ENCODE results near the gene TTC9C. TPM values are rescaled to one million over a fixed set of nuclear protein-coding genes. Genes with fewer than 3 reads are reported as not detected.

TTC9C gene, protein sequence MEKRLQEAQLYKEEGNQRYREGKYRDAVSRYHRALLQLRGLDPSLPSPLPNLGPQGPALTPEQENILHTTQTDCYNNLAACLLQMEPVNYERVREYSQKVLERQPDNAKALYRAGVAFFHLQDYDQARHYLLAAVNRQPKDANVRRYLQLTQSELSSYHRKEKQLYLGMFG
- 33.3 TPM for total RNA-seq (2021; ENCODE audit: unreplicated experiment)
- polyA plus RNA-seq (2012): 32.5 and 39.7 TPM in 2 replicates
- percentile 73 among the genes with signal in this experiment for Bru-seq, nascent RNA
- percentile 77 among the genes with signal in this experiment for BruChase-seq, experiment 1, labeled RNA remaining after a 6-hour chase
- percentile 77 among the genes with signal in this experiment for BruChase-seq, experiment 2, labeled RNA remaining after a 2-hour chase
- long read RNA-seq, transcript TTC9C-202 (3 exons, 1,080 nt): major isoform, 10 of 18 reads
- long read RNA-seq, partial matches to known transcripts: 1 of 18 reads
- long read RNA-seq, other reads (novel, unspliced or antisense): 3 of 18 reads

DNA sequence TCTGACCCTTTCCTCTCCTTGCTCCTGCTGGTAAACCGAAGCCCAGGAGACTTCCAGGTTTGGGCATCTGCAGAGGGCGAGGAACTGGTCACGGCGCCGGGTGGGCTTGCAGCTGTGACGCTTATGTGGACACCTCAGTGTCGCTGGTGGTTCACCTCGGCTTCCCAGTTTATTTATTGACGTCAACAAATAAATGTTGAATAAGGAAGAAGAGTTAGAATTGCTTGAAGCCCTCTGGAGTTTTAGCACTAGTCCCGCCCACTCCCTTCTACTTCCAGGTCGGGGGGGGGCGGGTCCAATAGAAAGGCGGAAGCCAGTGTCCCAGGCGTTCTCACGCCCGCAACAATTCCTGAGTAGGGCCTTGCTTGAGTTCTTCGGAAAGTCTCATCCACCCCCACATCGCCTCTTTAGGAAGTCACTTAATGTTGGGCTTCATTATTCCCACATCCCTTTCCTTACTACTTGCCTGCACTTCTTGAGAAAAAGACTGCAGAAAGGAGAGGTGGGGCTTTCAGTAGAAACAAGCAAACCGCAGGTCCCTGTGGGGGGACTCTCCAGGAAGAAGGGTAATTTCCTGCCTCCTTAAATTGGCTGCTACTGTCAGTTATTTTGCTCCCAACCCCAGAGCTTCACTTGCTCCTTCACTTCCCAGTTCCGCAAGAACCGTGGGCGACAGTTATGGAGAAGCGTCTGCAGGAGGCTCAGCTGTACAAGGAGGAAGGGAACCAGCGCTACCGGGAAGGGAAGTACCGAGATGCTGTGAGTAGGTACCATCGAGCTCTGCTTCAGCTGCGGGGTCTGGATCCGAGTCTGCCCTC is at the start of gene TTC9C:
TTC9C (plus strand) TSS at position 316 of the 818 bp plus-strand sequence; CDS start at position 679, 363 bp downstream.
- Histone ChIP-seq H3K4me1 (ENCODE audit: control insufficient read depth in 1 of 2, insufficient read depth in 2 of 2, low read length in 2 of 2) (peaks cover 14 to 25% of the 10 kb centered on the region in 2 experiments), H3K4me2 (ENCODE audit: low read length) (peak within 1 kb of the TSS; percentile 100), H3K79me2 (ENCODE audit: insufficient read depth, low read length) (peaks cover 72% of the 10 kb centered on the region), H2AFZ (ENCODE audit: low read depth, low read length, poor library complexity, severe bottlenecking) (peak within 1 kb of the TSS; percentile 95), H4K20me1 (ENCODE audit: insufficient read depth) (peaks cover 6% of the 10 kb centered on the region; the same call in 1 of the 2 replicates), H3K27me3 (ENCODE audit: insufficient read depth, low read length) (no peaks in the 10 kb centered on the region), H3K9me2 (ENCODE audit: insufficient read depth) (no peaks in the 10 kb centered on the region), H3K4me3 (replicated peaks in 1 of 2; ENCODE audit: low read depth in 1 of 2, low read length in 2 of 2) (peak within 1 kb of the TSS; percentile 98 to 100), H3K9me3 (ENCODE audit: control insufficient read depth in 1 of 2, insufficient read depth in 1 of 2, low read depth in 1 of 2, low read length in 2 of 2) (no peaks in the 10 kb centered on the region), H3K27ac (ENCODE audit: low read depth, low read length) (peak within 1 kb of the TSS; percentile 96), H3K9ac (ENCODE audit: low read length) (peak within 1 kb of the TSS; percentile 93), H3K36me3 (ENCODE audit: control insufficient read depth in 1 of 2, insufficient read depth in 2 of 2, low read length in 2 of 2) (peaks cover 18 to 24% of the 10 kb centered on the region in 2 experiments; a peak in 3 of 4 replicates)
- CTCF ChIA-PET: interaction anchor here (1.0 to 2.5 kb wide), 4 partner anchors 22 to 133 kb away, joined by 3 to 7 read pairs (median 4); no protein-coding TSS in a partner anchor
- DNase-seq (ENCODE audit: low read depth, low spot score) (peak; percentile 71), ATAC-seq (peak; percentile 53)
- no peak for TF ChIP-seq CBX3 (IDR thresholded peaks at IDR 0.05; ENCODE audit: low read depth)
- no peak for TF ChIP-seq YY1 (IDR thresholded peaks at IDR 0.05; ENCODE audit: extremely low read depth, insufficient replicate concordance, low read depth, low read length)
- TF ChIP-seq ELF1 (IDR thresholded peaks at IDR 0.05; ENCODE audit: borderline replicate concordance, low read depth): peak; percentile 82; the same call in 1 of the 2 replicates
- peak; percentile 45 for TF ChIP-seq SP1 (IDR thresholded peaks at IDR 0.05; ENCODE audit: low read depth)
- peak; percentile 84 for TF ChIP-seq POLR2A (IDR thresholded peaks at IDR 0.05; ENCODE audit: borderline replicate concordance, extremely low read depth, insufficient read depth, insufficient read length)
- TF ChIP-seq POLR2AphosphoS5 (IDR thresholded peaks at IDR 0.05; ENCODE audit: low read depth, low read length): peak; percentile 88
- TF ChIP-seq, protein P1, sequence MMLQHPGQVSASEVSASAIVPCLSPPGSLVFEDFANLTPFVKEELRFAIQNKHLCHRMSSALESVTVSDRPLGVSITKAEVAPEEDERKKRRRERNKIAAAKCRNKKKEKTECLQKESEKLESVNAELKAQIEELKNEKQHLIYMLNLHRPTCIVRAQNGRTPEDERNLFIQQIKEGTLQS (IDR thresholded peaks at IDR 0.05): no peak
- no peak for TF ChIP-seq EZH2 (IDR thresholded peaks at IDR 0.05)
- no peak for TF ChIP-seq JUND (IDR thresholded peaks at IDR 0.05)
- TF ChIP-seq, protein P2, sequence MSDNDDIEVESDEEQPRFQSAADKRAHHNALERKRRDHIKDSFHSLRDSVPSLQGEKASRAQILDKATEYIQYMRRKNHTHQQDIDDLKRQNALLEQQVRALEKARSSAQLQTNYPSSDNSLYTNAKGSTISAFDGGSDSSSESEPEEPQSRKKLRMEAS (IDR thresholded peaks at IDR 0.05): no peak
- TF ChIP-seq ZFX (IDR thresholded peaks at IDR 0.05): peak; percentile 50; the same call in 1 of the 2 replicates
- peak; percentile 81 for TF ChIP-seq EGR1 (IDR thresholded peaks at IDR 0.05; ENCODE audit: low read depth)
- TF ChIP-seq SIN3A (IDR thresholded peaks at IDR 0.05; ENCODE audit: low read depth): peak; percentile 95
- RAD21 ChIA-PET (ENCODE audit: low non-redundant PET in 1 of 2, low total read pairs in 2 of 2, uncharacterized antibody in 2 of 2, unreplicated experiment in 2 of 2): no interaction called here
- POLR2A ChIA-PET: interaction anchor here (0.9 to 4.3 kb wide), 13 partner anchors 22 to 155 kb away, joined by 3 to 59 read pairs (median 5); partner anchors contain the start of genes C11orf98, CSKMT, EEF1G and POLR2G
- BruUV-seq (replicated peaks): TSS peak; percentile 81
- intact Hi-C loops (cut with micrococcal nuclease): loop anchor here (2.0 to 5.0 kb wide), 2 partner anchors 34 to 112 kb away; partner anchors contain the start of gene POLR2G

Data from HCT116 (cell line).